Neural cell (in vitro differentiated cells): ENCODE data around the gene PAK1. TPM values are rescaled to one million over a fixed set of nuclear protein-coding genes. Genes with fewer than 3 reads are reported as not detected.

Source experiments
- H2AFZ ChIP-seq: fragments of 200-600, 300-800 bp; sonication (generic), shearing (Covaris generic); 2 replicates; pipeline ENCODE4 v1.6.0; 2014; ENCODE audit warnings: low read depth, mild to moderate bottlenecking, antibody characterized with exemption, low read length, moderate library complexity
- H3F3A ChIP-seq: fragments of 200-600 bp; shearing (Covaris generic); 2 replicates; pipeline ENCODE4 v1.6.1; 2016; ENCODE audit warnings: mild to moderate bottlenecking, moderate library complexity, mixed read lengths, antibody characterized with exemption, low read length; ENCODE audit not compliant: insufficient read depth, poor library complexity, severe bottlenecking
- H3K27ac ChIP-seq: fragments of 200-600, 300-800 bp; sonication (generic), shearing (Covaris generic); 2 replicates; pipeline ENCODE4 v1.5.1; 2014; ENCODE audit warnings: mild to moderate bottlenecking, low read length, moderate library complexity
- H3K27me3 ChIP-seq: fragments of 300-800, 200-600 bp; sonication (generic), shearing (Covaris generic); 2 replicates; pipeline ENCODE4 v1.6.0; 2014; ENCODE audit warnings: mild to moderate bottlenecking, low read depth, low read length, moderate library complexity; ENCODE audit not compliant: insufficient read depth
- H3K36me3 ChIP-seq: fragments of 300-800, 200-600 bp; sonication (generic), shearing (Covaris generic); 2 replicates; pipeline ENCODE4 v1.5.1; 2014; ENCODE audit warnings: mild to moderate bottlenecking, antibody characterized with exemption, low read length, moderate library complexity; ENCODE audit not compliant: insufficient read depth
- H3K4me2 ChIP-seq: fragments of 300-800, 200-600 bp; sonication (generic), shearing (Covaris generic); 2 replicates; pipeline ENCODE4 v1.6.0; 2014; ENCODE audit warnings: mild to moderate bottlenecking, low read length
- H3K4me3 ChIP-seq: fragments of 300-800, 200-600 bp; sonication (generic), shearing (Covaris generic); 2 replicates; pipeline ENCODE4 v1.5.1; 2014; ENCODE audit warnings: mild to moderate bottlenecking, low read length, moderate library complexity
- H3K79me2 ChIP-seq: fragments of 200-600 bp; shearing (Covaris generic); replicated peaks from 2 replicates; pipeline ENCODE4 v1.6.0; 2014; ENCODE audit warnings: mild to moderate bottlenecking, low read length, moderate library complexity; ENCODE audit not compliant: insufficient read depth
- H3K9ac ChIP-seq: fragments of 300-800, 200-600 bp; sonication (generic), shearing (Covaris generic); 2 replicates; pipeline ENCODE4 v1.6.1; 2016; ENCODE audit warnings: mild to moderate bottlenecking, low read length, mixed read lengths
- H3K9me2 ChIP-seq: fragments of 200-600 bp; shearing (Covaris generic); 2 replicates; pipeline ENCODE4 v1.6.1; 2016; ENCODE audit warnings: mild to moderate bottlenecking, low read length, mixed read lengths; ENCODE audit not compliant: insufficient read depth
- H3K9me3 ChIP-seq: fragments of 200-600, 300-800 bp; sonication (generic), shearing (Covaris generic); 2 replicates; pipeline ENCODE4 v1.6.1; 2016; ENCODE audit warnings: mild to moderate bottlenecking, mixed run types, low read length, moderate library complexity, mixed read lengths
- H4K20me1 ChIP-seq: fragments of 200-600 bp; shearing (Covaris generic); 2 replicates; pipeline ENCODE4 v1.6.1; 2016; ENCODE audit warnings: mild to moderate bottlenecking, mixed run types; ENCODE audit not compliant: insufficient read depth
- EP300 ChIP-seq: fragments of 450-650 bp; conservative IDR thresholded peaks from 2 replicates; pipeline ENCODE4 v1.6.1; 2014; ENCODE audit warnings: antibody characterized with exemption, mild to moderate bottlenecking, moderate library complexity; ENCODE audit not compliant: poor library complexity, severe bottlenecking
- EZH2 ChIP-seq: fragments of 200-600, 300-800 bp; shearing (Covaris generic), sonication (generic); IDR thresholded peaks from 2 replicates; pipeline ENCODE4 v1.6.1; 2014; ENCODE audit warnings: antibody characterized with exemption, low read length, borderline replicate concordance, mild to moderate bottlenecking; ENCODE audit not compliant: insufficient read depth, poor library complexity, severe bottlenecking
- MXI1 ChIP-seq: fragments of 450-650 bp; conservative IDR thresholded peaks from 2 replicates; pipeline ENCODE4 v1.6.1; 2014; ENCODE audit warnings: antibody characterized with exemption, mild to moderate bottlenecking; ENCODE audit not compliant: poor library complexity, severe bottlenecking
- POLR2AphosphoS5 ChIP-seq: IDR thresholded peaks from 2 replicates; pipeline ENCODE4 v1.6.1; 2012
- RAD21 ChIP-seq: fragments of 450-650 bp; conservative IDR thresholded peaks from 2 replicates; pipeline ENCODE4 v1.6.1; 2014; ENCODE audit warnings: antibody characterized with exemption, mild to moderate bottlenecking, moderate library complexity
- SMC3 ChIP-seq: fragments of 450-650 bp; conservative IDR thresholded peaks from 2 replicates; pipeline ENCODE4 v1.6.1; 2014; ENCODE audit warnings: antibody characterized with exemption, mild to moderate bottlenecking, moderate library complexity; ENCODE audit not compliant: poor library complexity
- TAF1 ChIP-seq: IDR thresholded peaks from 2 replicates; pipeline ENCODE4 v1.6.1; 2012; ENCODE audit warnings: low read depth
- polyA plus RNA-seq: library from polyadenylated mRNA; depleted of rRNA; stranded (reverse); fragments of >200 nt; gene quantifications from 2 replicates; pipeline ENCODE4 v1.2.3, GENCODE V29; 2014
- TF ChIP-seq, protein P1 (sequence below): fragments of 450-650 bp; IDR thresholded peaks from 2 replicates; pipeline ENCODE4 v1.5.1; 2014; ENCODE audit warnings: antibody characterized with exemption, mild to moderate bottlenecking, moderate library complexity; ENCODE audit not compliant: poor library complexity, severe bottlenecking
- TF ChIP-seq, protein P2 (sequence below): IDR thresholded peaks from 2 replicates; pipeline ENCODE4 v1.6.1; 2012; ENCODE audit warnings: borderline replicate concordance

Gene PAK1
- polyA plus RNA-seq, 1 donor from 2014 or later: 65.2 TPM

DNA sequence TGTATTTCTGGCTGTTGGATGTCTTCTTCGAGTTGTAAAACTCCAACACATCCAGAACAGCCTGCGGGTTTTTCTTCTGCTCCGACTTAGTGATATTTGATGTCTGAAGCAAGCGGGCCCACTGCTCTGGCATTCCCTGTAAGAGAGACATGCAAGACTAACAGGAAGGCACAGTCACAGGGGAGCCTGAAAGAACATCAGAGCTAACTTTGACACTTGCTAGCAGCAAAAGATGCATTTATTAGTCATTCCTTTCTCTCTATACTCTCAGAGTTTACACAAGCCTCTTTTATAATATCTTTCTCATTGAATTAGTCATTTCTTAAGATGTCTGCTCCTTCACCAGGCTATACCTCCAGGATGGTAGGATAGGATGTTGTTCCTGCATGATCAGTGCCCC is 94.6 kb downstream of the PAK1 start:
- TF ChIP-seq EZH2: no peak
- TF ChIP-seq, protein P1, sequence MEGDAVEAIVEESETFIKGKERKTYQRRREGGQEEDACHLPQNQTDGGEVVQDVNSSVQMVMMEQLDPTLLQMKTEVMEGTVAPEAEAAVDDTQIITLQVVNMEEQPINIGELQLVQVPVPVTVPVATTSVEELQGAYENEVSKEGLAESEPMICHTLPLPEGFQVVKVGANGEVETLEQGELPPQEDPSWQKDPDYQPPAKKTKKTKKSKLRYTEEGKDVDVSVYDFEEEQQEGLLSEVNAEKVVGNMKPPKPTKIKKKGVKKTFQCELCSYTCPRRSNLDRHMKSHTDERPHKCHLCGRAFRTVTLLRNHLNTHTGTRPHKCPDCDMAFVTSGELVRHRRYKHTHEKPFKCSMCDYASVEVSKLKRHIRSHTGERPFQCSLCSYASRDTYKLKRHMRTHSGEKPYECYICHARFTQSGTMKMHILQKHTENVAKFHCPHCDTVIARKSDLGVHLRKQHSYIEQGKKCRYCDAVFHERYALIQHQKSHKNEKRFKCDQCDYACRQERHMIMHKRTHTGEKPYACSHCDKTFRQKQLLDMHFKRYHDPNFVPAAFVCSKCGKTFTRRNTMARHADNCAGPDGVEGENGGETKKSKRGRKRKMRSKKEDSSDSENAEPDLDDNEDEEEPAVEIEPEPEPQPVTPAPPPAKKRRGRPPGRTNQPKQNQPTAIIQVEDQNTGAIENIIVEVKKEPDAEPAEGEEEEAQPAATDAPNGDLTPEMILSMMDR: no peak
- TF ChIP-seq, protein P2, sequence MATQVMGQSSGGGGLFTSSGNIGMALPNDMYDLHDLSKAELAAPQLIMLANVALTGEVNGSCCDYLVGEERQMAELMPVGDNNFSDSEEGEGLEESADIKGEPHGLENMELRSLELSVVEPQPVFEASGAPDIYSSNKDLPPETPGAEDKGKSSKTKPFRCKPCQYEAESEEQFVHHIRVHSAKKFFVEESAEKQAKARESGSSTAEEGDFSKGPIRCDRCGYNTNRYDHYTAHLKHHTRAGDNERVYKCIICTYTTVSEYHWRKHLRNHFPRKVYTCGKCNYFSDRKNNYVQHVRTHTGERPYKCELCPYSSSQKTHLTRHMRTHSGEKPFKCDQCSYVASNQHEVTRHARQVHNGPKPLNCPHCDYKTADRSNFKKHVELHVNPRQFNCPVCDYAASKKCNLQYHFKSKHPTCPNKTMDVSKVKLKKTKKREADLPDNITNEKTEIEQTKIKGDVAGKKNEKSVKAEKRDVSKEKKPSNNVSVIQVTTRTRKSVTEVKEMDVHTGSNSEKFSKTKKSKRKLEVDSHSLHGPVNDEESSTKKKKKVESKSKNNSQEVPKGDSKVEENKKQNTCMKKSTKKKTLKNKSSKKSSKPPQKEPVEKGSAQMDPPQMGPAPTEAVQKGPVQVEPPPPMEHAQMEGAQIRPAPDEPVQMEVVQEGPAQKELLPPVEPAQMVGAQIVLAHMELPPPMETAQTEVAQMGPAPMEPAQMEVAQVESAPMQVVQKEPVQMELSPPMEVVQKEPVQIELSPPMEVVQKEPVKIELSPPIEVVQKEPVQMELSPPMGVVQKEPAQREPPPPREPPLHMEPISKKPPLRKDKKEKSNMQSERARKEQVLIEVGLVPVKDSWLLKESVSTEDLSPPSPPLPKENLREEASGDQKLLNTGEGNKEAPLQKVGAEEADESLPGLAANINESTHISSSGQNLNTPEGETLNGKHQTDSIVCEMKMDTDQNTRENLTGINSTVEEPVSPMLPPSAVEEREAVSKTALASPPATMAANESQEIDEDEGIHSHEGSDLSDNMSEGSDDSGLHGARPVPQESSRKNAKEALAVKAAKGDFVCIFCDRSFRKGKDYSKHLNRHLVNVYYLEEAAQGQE: no peak
- H3K9ac ChIP-seq: no peak overlapping the region
- H3K9me2 ChIP-seq: no peaks in the 10 kb centered on the region
- no peak overlapping the region for H3K27ac ChIP-seq
- H3K36me3 ChIP-seq: no peaks in the 10 kb centered on the region
- H2AFZ ChIP-seq: no peak overlapping the region
- H4K20me1 ChIP-seq: no peaks in the 10 kb centered on the region
- H3K9me3 ChIP-seq: no peaks in the 10 kb centered on the region
- H3K4me3 ChIP-seq: no peak overlapping the region
- H3K4me2 ChIP-seq: no peak overlapping the region
- no peaks in the 10 kb centered on the region for H3K27me3 ChIP-seq
- H3K79me2 ChIP-seq: no peaks in the 10 kb centered on the region
- H3F3A ChIP-seq: no peaks in the 10 kb centered on the region

DNA sequence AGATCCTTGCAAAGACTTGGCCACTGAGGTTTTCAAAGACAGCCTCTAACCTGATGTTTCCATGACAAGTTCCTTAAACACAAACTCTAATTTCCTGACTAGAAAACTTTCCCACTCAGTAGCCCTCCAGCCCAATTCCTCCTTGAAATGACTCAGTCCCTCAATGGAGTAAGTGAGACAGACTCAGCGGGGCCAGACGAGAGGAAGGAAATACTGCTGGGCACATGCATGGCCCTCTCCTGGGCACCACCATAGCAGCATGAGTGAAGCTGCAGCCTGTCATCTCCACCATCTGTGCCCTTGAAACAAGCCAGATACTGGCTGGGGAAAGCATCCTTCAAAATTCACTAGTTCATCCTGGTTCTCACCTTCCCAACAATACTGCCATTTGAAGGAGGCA is 96.2 kb downstream of the PAK1 start:
- Histone ChIP-seq H3K36me3 (peaks cover 6% of the 10 kb centered on the region), H3K9me3 (no peaks in the 10 kb centered on the region), H4K20me1 (no peaks in the 10 kb centered on the region), H3K4me3 (no peak overlapping the region), H3K9me2 (no peaks in the 10 kb centered on the region), H3F3A (no peaks in the 10 kb centered on the region), H3K9ac (no peak overlapping the region), H2AFZ (no peak overlapping the region), H3K27ac (no peak overlapping the region), H3K27me3 (no peaks in the 10 kb centered on the region), H3K79me2 (no peaks in the 10 kb centered on the region), H3K4me2 (no peak overlapping the region)
- TF ChIP-seq POLR2AphosphoS5 (no peak), SMC3 (no peak), MXI1 (no peak), RAD21 (no peak), EZH2 (no peak), EP300 (no peak), TAF1 (no peak)
- TF ChIP-seq, protein P1: no peak
- TF ChIP-seq, protein P2: no peak
